Measurements from ENCODE around the gene FAM83F.

GRCh38 chr22:39973656-39974055 is 21.1 kb upstream of the FAM83F start:
- TF ChIP-seq POLR2A (IDR thresholded peaks at IDR 0.05; ENCODE audit: low read length) = no peak
- no peak for TF ChIP-seq GATA1 (IDR thresholded peaks at IDR 0.05; ENCODE audit: low read depth, low read length)
